ENCODE measurements around the gene ASCC1.

GRCh38 chr10:72105710-72106109 is 110.4 kb downstream of the ASCC1 start:
- TF ChIP-seq CTCF (IDR thresholded peaks at IDR 0.05; ENCODE audit: poor library complexity) (no peak), EZH2 (IDR thresholded peaks at IDR 0.05; ENCODE audit: borderline replicate concordance) (no peak), EZH2phosphoT487 (IDR thresholded peaks at IDR 0.05; ENCODE audit: low read depth, severe bottlenecking, unreplicated experiment) (no peak)
